GM19193 (cell line): ENCODE results near the gene P2RY6.

Experiments
- POLR2A ChIP-seq: IDR thresholded peaks from 4 replicates; pipeline ENCODE4 v1.6.1; 2011; ENCODE audit not compliant: insufficient read depth, insufficient read length; ENCODE audit errors: extremely low read depth

The P2RY6 gene

GRCh38 chr11:73281796-73282660, 9.9 kb downstream of the P2RY6 start:
- no peak for TF ChIP-seq POLR2A

GRCh38 chr11:73283276-73284000, 11.3 kb downstream of the P2RY6 start:
- no peak for TF ChIP-seq POLR2A

- no peak for TF ChIP-seq POLR2A
These were observed 12.0 kb downstream of the P2RY6 start for GRCh38 chr11:73284106-73284505.

DNA sequence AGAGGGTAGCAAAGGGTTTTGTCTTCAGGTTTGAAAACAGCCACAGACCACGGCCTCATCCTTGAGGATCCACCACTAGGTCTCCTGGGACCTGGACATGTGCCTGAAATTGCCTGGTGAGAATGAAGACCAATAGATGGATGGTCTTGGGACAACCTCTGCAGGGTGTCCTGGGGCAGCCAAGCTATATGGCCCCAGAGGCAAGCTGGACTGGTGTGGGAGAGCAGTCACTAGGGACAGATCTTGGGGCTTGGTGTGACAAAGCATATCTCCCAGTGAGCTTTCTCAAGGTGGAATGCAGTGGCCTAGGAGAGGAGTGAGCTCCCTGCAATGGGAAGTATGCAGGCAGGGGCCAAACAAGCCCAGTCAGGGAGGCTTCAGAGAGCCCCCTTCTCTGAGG, 13.6 kb downstream of the P2RY6 start:
- no peak for TF ChIP-seq POLR2A

- no peak for TF ChIP-seq POLR2A
These were observed 14.2 kb downstream of the P2RY6 start for GRCh38 chr11:73286240-73286810.

GRCh38 chr11:73287400-73288101, 15.4 kb downstream of the P2RY6 start:
- TF ChIP-seq POLR2A, result no peak

- TF ChIP-seq POLR2A, result no peak
These were observed 16.2 kb downstream of the P2RY6 start for GRCh38 chr11:73288192-73288872.

DNA sequence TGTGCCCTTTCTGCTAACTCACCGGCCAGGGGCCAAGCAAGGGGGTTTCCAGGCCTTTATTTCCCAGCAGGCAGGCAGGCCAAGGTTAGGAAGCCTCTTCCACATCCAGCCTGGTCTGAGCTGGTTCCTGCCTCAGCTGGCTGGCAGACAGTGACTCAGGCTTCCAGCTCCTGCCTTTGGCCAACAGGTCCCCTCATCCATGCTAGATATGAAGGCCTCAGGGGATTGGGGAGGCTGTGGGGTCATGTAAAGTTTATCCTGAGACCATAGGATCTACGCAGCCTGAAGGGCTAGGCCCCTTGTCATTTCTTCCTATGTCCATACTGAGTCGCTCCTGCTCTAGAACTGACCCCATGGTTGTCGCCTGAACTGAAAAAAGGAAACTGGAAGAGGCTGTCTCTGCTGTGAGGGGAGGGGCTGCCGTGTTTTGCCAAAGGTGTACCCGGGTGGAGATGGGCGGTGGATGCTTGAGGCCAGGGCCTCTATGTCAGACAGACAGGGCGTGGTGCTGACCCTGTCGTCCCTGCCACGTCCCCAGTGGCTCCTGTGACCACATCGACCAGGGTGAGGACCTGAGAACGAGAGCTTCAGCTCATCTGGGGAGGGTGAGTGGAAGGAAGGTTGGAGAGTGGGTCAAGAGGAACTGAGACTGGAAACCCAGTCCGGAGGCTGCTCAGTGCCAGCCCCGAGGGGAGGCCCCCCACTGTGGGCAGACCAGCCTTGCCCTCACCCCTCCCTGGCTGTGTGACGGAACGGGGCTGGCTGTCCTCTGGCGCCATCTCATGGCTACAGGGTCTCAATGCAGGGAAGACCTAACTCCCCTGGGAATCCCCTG, 17.0 kb downstream of the P2RY6 start:
- no peak for TF ChIP-seq POLR2A

DNA sequence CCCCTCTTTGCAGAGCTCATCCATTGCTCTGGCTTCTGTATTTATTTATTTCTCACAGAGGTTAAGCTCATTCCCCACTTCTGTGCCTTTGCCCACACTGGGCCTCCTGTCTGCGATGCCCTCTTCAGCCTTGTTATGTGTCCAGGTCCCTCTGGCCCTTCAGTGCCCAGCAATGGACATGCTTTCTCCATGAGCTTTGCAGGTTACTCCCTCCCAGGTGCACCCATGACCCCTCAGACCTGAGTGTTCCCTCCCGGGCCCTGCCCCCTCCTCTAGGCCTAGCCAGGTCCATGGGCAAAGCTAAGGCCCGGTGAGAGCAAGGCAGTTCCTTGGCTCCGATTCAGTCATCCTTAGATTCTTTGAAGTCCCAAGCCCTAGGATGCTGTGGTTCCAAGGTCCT, 18.4 kb downstream of the P2RY6 start:
- TF ChIP-seq POLR2A, result no peak

GRCh38 chr11:73291196-73291595, 19.1 kb downstream of the P2RY6 start:
- TF ChIP-seq POLR2A, result no peak

DNA sequence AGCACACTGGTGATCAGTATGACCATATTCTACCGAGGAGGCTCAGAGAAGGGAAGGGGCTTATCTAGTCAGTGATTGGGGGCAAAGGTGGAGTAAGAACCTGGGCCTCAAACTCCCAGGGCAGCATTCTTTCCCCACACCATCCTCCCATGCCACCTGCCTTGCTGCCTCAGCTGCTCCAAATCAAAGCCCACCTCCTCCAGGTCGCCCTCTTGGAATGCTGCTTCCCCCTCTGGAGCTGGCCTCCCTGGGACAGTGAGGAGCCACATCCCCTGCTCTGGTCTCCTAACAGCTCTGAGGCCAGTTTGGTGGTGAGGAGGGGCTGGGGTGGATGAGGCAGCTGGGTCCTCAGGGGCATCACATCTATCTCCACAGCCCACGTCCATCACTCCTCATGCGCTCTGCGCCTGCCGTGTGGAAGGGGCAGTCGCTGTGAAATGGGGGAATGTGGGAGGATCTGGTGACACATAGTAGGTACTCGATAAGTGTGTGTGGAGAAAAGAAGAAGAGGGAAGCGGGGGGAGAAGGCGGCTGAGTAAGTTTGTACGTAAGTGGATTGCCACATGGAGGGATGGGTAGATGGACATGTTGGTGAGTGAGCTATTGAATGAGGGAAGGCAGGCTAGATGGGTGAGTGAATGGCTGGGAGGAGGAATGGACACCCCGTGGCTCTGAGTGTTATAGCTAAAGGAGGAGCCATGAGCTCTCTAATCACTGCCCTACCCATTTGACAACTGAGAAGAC, 19.8 kb downstream of the P2RY6 start:
- no peak for TF ChIP-seq POLR2A

DNA sequence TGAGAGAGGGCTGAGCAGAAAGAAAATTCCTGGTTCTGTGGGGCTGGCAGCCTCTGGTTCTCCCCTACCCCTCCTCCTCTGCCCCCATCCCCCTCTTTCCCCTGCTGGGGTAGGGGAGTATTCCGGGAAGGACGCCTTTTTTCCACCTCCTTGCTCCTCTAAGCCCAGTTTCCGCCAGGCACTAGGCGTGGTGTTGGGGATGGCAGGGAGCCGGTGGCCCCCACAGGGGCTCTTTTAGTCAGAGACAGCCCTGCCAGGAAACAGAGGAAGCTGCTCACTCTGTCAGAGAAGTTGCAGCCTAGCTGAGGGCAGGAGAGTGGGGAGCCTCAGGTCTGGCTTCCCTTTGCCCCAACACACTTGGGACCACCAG, 20.4 kb downstream of the P2RY6 start:
- no peak for TF ChIP-seq POLR2A

DNA sequence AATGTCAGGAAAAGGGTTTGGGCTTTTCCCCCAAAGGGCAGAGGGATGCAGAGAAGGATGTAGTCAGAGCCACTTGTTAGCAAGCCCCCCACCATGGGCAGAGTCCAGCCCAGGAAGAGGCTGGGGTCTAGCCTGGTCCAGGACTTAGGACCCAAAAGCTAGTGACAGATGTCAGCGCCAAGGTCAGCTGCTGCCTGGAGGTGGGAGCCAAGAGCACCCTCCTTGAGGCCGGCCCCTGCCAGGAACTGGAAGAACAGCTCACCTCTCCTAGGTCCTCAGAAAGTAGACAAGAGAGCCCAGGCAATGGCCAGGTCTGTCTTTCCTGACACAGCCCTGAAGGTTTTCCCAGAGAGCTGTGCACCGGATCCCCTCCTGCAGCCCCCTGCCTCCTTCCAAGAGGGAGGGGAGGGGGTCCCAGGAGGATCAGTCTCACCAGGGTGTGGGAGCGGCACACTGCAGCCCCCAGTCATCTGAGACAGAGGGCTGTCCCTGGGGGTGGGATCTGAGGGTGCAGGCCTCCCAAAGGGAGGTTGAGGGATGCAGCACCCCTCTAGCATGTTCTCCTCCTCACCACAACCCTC, 21.3 kb downstream of the P2RY6 start:
- no peak for TF ChIP-seq POLR2A
